Rectal smooth muscle tissue (tissue), 1 donor: Measurements from ENCODE around the gene ZBTB8B.
"Not testable (repeated sequence)": the region's sequence is repeated elsewhere in the genome, so short reads cannot be mapped to it uniquely, and the experiment has no call there.

Source experiments
- H3K27ac ChIP-seq: one replicate; pipeline ENCODE4 v1.7.0; 2013; ENCODE audit warnings: low read depth, low read length, inconsistent platforms
- H3K27me3 ChIP-seq: one replicate; pipeline ENCODE4 v1.7.0; 2013; ENCODE audit warnings: low read length; ENCODE audit not compliant: control insufficient read depth, insufficient read depth
- H3K36me3 ChIP-seq: one replicate; pipeline ENCODE4 v1.7.0; 2013; ENCODE audit warnings: low read length; ENCODE audit not compliant: control insufficient read depth, insufficient read depth
- H3K4me1 ChIP-seq: one replicate; pipeline ENCODE4 v1.7.0; 2013; ENCODE audit warnings: low read length; ENCODE audit not compliant: control insufficient read depth, insufficient read depth
- H3K4me3 ChIP-seq: one replicate; pipeline ENCODE4 v1.7.0; 2013; ENCODE audit warnings: low read length
- H3K9ac ChIP-seq: one replicate; pipeline ENCODE4 v1.7.0; 2013; ENCODE audit warnings: low read length

Gene ZBTB8B

DNA sequence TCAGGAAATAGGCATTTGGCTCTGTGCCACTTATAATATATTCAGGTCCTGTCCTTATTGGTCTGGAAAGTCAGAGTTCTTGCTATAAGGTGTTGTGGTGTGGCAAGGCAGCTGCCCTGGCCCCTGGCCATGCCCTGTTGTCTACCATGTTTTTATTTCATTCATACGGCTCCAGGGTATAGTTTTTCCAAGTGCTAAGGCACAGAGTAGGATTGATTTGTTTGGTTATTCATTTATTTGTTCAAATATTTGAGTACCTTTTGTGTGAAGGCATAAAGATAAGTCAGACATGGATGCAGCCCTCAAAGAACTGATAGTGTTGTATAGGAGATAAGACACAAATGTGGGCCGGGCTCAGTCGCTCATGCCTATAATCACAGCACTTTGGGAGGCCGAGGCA is 10.1 kb downstream of the ZBTB8B start:
- no peaks in the 10 kb centered on the region for H3K36me3 ChIP-seq
- H3K4me1 ChIP-seq = no peaks in the 10 kb centered on the region
- H3K9ac ChIP-seq = no peak overlapping the region
- H3K27me3 ChIP-seq = peaks cover 3% of the 10 kb centered on the region
- no peak overlapping the region for H3K27ac ChIP-seq
- no peak overlapping the region for H3K4me3 ChIP-seq

DNA sequence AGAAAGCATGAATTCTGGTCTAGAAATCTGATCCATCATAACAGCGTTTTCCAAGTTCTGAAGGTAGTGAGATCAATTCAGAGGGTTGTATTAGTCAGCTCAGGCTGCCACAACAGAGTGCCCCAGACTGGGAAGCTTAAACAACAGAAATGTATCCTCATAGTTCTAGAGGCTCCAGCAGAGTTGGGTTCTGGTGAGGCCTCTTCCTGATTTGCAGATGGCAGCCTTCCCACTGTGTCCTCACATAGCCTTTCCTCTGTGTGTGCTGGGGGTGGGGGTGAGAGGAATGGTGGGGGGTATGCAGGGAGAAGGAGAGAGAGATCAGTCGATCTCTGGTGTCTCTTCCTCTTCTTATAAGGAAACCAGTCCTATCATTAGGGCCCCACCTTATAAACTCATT is 15.1 kb downstream of the ZBTB8B start:
- Histone ChIP-seq H3K27ac (no peak overlapping the region), H3K4me3 (no peak overlapping the region), H3K36me3 (no peaks in the 10 kb centered on the region), H3K9ac (no peak overlapping the region), H3K27me3 (no peaks in the 10 kb centered on the region), H3K4me1 (no peaks in the 10 kb centered on the region)

GRCh38 chr1:32480761-32481160 is 15.9 kb downstream of the ZBTB8B start:
- no peak overlapping the region for H3K27ac ChIP-seq
- no peak overlapping the region for H3K9ac ChIP-seq
- H3K36me3 ChIP-seq = no peaks in the 10 kb centered on the region
- H3K27me3 ChIP-seq = no peaks in the 10 kb centered on the region
- H3K4me1 ChIP-seq = no peaks in the 10 kb centered on the region
- no peak overlapping the region for H3K4me3 ChIP-seq

DNA sequence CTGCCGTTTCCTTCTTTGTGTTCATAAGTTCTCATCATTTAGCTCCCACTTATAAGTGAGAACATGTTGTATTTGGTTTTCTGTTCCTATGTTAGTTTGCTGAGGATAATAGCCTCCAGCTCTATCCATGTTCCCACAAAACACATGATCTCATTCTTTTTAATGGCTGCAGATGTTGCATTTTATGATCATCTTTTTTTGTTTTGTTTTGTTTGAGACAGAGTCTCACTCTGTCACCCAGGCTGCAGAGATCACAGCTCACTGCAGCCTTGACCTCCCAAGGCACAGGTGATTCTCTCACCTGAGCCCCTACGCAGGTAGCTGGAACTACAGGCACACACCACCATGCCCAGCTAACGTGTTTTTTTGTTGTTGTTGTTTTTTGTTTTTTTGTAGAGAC is 16.9 kb downstream of the ZBTB8B start:
- H3K36me3 ChIP-seq, H3K27ac ChIP-seq, H3K27me3 ChIP-seq, H3K4me1 ChIP-seq, H3K4me3 ChIP-seq, H3K9ac ChIP-seq: not testable (repeated sequence)

DNA sequence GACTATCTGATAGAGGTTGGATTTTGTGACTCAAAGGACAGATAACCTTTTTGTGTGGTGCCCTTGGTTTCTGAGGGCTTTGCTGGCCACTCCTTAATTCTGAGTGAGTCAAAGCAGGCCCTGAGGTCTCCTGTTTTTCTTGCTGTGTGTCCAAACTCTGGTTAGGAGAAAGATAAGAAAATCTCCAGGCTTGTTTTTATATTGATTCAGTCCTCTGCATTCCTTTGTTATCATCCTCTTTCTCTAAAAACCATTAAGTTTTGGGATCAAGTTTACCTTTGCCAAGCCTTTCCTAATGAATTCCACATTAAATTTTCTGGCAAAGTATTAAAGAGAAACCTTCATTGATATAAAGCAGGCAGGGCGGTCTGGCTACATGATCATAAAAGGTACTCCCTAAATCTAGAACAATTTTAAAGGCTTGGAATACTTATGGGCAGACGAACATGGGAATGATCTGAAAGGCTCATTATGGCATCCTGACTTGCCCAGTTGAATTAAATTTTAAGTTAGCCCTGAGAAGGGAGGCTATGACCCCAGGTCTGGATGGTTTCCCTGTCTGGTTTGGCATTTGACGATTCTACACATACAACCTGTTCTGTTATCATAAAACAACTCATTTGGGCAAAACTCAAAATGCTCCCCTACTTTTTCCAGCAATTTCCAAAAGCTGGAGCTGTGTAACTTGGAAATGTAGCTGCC is 20.8 kb downstream of the ZBTB8B start:
- no peaks in the 10 kb centered on the region for H3K4me1 ChIP-seq
- H3K36me3 ChIP-seq = no peaks in the 10 kb centered on the region
- no peaks in the 10 kb centered on the region for H3K27me3 ChIP-seq
- no peak overlapping the region for H3K4me3 ChIP-seq
- H3K27ac ChIP-seq = no peak overlapping the region
- H3K9ac ChIP-seq = no peak overlapping the region

DNA sequence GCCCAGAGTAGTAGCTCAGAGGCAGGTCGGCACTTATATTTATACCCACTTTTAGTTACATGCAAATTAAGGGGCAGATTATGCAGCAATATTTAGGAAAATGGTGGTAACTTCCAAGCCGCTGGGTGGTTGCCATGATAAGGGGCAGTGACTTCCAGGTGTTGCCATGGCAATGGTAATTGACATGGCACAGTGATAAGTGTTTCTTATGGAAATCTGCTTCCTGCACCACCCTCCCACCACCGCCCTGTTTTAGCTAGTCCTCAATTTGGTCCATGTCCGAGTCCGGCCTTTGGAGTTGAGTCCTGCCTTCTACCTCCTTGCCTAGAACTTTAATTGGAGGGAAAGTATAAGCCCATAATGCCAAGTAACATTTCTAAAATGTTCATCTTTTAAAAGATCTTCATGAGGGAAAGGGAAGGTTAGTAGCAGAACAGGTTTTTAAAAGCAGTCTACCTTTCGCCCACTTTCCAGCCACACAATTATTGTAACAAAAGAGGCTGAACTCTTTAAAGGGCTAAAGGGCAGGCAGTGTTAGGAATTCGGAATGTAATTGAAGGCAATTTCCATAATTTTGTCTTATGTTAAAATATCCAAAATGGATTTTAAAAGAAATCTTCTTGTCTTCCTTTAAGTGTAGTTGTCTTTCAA is 21.7 kb downstream of the ZBTB8B start:
- no peaks in the 10 kb centered on the region for H3K27me3 ChIP-seq
- H3K4me3 ChIP-seq = no peak overlapping the region
- H3K36me3 ChIP-seq = no peaks in the 10 kb centered on the region
- no peaks in the 10 kb centered on the region for H3K4me1 ChIP-seq
- no peak overlapping the region for H3K27ac ChIP-seq
- H3K9ac ChIP-seq = no peak overlapping the region

- Histone ChIP-seq H3K4me3 (no peak overlapping the region), H3K4me1 (no peaks in the 10 kb centered on the region), H3K27ac (no peak overlapping the region), H3K9ac (no peak overlapping the region), H3K36me3 (no peaks in the 10 kb centered on the region), H3K27me3 (no peaks in the 10 kb centered on the region)
These were observed 22.3 kb downstream of the ZBTB8B start for GRCh38 chr1:32487182-32487581.

DNA sequence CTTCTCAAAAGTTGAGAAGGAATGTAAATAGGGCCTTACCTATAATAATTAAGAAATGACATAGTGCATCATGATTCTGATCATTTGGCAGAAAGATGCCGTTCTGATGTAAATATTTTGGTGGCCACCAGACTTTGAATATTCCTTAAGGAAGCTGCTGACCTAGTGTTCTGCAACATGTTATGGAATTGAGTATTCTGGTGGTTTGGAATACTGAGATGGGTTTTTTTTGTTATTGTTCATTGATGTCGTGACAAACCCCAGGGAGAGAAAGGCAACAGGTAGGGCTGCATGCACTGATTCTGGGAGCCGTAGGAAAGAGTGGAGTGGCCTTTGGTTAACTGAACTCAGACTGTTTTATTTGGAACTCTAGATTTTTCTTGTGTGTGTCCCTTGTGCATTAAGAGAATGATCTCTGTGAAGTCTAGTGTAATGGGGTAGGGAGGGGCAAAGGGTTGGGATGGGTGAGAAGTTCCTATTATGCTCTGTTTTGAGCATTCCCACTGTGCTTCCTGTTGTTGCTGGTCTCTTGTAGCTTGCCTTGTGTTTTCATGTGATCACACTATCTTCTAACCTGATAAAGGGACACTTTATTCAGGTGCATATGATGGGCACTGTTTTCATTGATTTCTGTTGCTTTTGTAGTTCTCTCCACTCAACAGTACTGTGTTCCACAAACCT is 25.0 kb downstream of the ZBTB8B start:
- Histone ChIP-seq H3K27me3 (no peaks in the 10 kb centered on the region), H3K4me3 (no peak overlapping the region), H3K36me3 (no peaks in the 10 kb centered on the region), H3K4me1 (no peaks in the 10 kb centered on the region), H3K27ac (no peak overlapping the region), H3K9ac (no peak overlapping the region)

DNA sequence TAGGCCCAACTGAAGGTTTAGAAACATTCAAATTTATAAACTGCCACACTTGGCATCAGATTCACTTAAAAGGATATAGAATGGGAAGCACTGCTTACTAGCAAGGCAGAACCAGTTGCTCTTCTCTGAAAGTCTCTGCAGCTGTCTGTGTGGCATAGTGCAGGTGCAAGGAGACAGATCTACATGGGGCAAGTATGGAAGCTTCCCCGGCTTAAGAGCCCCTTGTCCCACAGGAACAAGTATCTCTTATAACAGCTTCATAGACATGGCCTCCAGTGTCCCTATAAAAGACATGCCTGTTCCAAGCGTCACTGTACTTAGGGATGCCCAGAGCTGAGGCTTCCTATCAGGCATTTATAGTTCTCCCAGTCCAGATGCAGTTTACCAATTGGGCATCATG is 26.5 kb downstream of the ZBTB8B start:
- H3K36me3 ChIP-seq = no peaks in the 10 kb centered on the region
- H3K27ac ChIP-seq = no peak overlapping the region
- no peak overlapping the region for H3K9ac ChIP-seq
- no peak overlapping the region for H3K4me3 ChIP-seq
- H3K27me3 ChIP-seq = no peaks in the 10 kb centered on the region
- peaks cover 4% of the 10 kb centered on the region for H3K4me1 ChIP-seq

GRCh38 chr1:32494196-32494595 is 29.3 kb downstream of the ZBTB8B start:
- Histone ChIP-seq H3K4me1 (peaks cover 8% of the 10 kb centered on the region), H3K36me3 (no peaks in the 10 kb centered on the region), H3K27me3 (no peaks in the 10 kb centered on the region), H3K4me3 (no peak overlapping the region), H3K9ac (no peak overlapping the region), H3K27ac (no peak overlapping the region)

DNA sequence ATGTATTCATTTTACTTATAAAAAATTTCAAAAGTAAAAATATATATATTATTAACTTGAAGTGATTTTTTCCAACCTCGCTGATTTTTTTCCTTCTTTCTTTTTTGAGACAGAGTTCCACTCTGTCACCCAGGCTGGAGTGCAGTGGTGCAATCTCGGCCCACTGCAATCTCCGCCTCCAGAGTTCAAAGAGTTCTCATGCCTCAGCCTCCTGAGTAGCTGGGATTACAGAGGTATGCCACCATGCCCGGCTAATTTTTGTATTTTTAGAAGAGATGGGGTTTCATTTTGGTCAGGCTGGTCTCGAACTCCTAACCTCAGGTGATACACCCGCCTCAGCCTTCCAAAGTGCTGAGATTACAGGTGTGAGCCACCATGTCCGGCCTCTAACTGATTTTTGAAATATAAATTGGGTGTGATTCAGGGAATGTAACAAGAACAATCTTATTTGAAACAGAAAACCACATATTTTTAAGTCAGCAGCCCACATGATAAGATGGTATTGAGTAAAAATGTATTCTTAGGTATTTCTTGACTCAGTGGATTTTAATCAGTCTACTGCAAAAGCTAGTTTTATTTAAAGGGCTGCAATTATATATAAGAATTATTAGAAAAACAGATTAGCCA is 30.0 kb downstream of the ZBTB8B start:
- H3K4me1 ChIP-seq = peaks cover 8% of the 10 kb centered on the region
- H3K27ac ChIP-seq = no peak overlapping the region
- no peaks in the 10 kb centered on the region for H3K27me3 ChIP-seq
- no peak overlapping the region for H3K9ac ChIP-seq
- no peak overlapping the region for H3K4me3 ChIP-seq
- H3K36me3 ChIP-seq = no peaks in the 10 kb centered on the region

DNA sequence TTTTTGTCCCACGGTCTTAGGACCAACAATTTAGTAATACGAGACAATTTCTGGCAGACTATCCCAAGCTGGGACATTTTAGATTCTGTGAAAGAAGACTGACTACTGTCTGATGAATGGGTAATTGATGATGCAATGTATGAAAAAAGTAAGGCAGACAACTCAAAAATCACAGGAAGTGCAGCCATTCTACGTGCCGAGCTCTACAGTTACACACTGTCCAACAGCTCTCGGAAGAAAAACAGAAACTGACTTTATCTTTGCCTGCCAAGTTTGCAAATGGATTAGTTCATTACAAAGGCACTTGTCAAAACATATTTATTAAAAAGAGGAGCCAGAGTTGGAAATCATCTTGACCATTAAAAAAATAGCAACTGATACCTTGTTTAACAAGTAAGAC is 31.3 kb downstream of the ZBTB8B start:
- H3K27ac ChIP-seq = no peak overlapping the region
- H3K4me1 ChIP-seq = peaks cover 8% of the 10 kb centered on the region
- no peaks in the 10 kb centered on the region for H3K36me3 ChIP-seq
- no peak overlapping the region for H3K4me3 ChIP-seq
- H3K27me3 ChIP-seq = no peaks in the 10 kb centered on the region
- H3K9ac ChIP-seq = no peak overlapping the region
